HG02571 (cell line): ENCODE results near the gene COL4A6.

Experiments
- ATAC-seq: cut with Tn5 transposase; IDR thresholded peaks from one replicate; pipeline ENCODE4 v1.9.1; 2021; ENCODE audit warnings: mild to moderate bottlenecking, moderate library complexity; ENCODE audit not compliant: unreplicated experiment

The COL4A6 gene

GRCh38 chrX:108219949-108220601 is 218.1 kb downstream of the COL4A6 start:
- no peak for ATAC-seq

- ATAC-seq: no peak
Measured at GRCh38 chrX:108217876-108218275, 220.3 kb downstream of the COL4A6 start.

- ATAC-seq: no peak
Measured at GRCh38 chrX:108216919-108217571, 221.2 kb downstream of the COL4A6 start.

GRCh38 chrX:108216405-108216804 is 221.8 kb downstream of the COL4A6 start:
- no peak for ATAC-seq

- no peak for ATAC-seq
Measured at GRCh38 chrX:108211301-108211700, 226.9 kb downstream of the COL4A6 start.

- ATAC-seq: no peak
Measured at GRCh38 chrX:108209006-108209554, 229.1 kb downstream of the COL4A6 start.

- ATAC-seq: no peak
Measured at GRCh38 chrX:108203540-108203939, 234.7 kb downstream of the COL4A6 start.

- ATAC-seq: no peak
Measured at GRCh38 chrX:108199691-108200090, 238.5 kb downstream of the COL4A6 start.

GRCh38 chrX:108199041-108199440 is 239.2 kb downstream of the COL4A6 start:
- ATAC-seq: no peak

GRCh38 chrX:108198420-108198819 is 239.8 kb downstream of the COL4A6 start:
- no peak for ATAC-seq

- ATAC-seq: no peak
Measured at GRCh38 chrX:108186811-108187210, 251.4 kb downstream of the COL4A6 start.

GRCh38 chrX:108178143-108178498 is 260.1 kb downstream of the COL4A6 start:
- ATAC-seq: no peak

GRCh38 chrX:108177351-108178142 is 260.7 kb downstream of the COL4A6 start:
- no peak for ATAC-seq

- no peak for ATAC-seq
Measured at GRCh38 chrX:108173874-108174273, 264.3 kb downstream of the COL4A6 start.

- ATAC-seq: no peak
Measured at GRCh38 chrX:108171671-108172070, 266.6 kb downstream of the COL4A6 start.

- no peak for ATAC-seq
Measured at GRCh38 chrX:108169768-108170167, 268.5 kb downstream of the COL4A6 start.

- ATAC-seq: no peak
Measured at GRCh38 chrX:108168961-108169740, 269.1 kb downstream of the COL4A6 start.

GRCh38 chrX:108167211-108167872 is 270.9 kb downstream of the COL4A6 start:
- ATAC-seq: no peak

GRCh38 chrX:108165383-108166111 is 272.7 kb downstream of the COL4A6 start:
- ATAC-seq: no peak
